Heart right ventricle (tissue), 16 donors: ENCODE measurements around the gene PDCD4. TPM values are rescaled to one million over a fixed set of nuclear protein-coding genes. Genes with fewer than 3 reads are reported as not detected.

Source experiments
- ATAC-seq, 8 donors: fragments of 200-7000 bp; cut with Tn5 transposase; one replicate each; pipeline ENCODE4 v1.9.1; 2020; ENCODE audit warnings: mild to moderate bottlenecking in 8 of 8, moderate library complexity in 8 of 8, moderate number of reproducible peaks in 1 of 8
- DNase-seq, 2 donors: peaks; one replicate each; pipeline ENCODE4 v3.0.0-alpha.2; 2020
- H3K27ac ChIP-seq, 10 donors: fragments of 200-600 bp; sonication (generic) in 2 of 10; one replicate each; pipeline versions ENCODE4 v1.5.0 to v1.8.0; 2020 to 2022; ENCODE audit warnings: mild to moderate bottlenecking in 3 of 10
- H3K27me3 ChIP-seq, 7 donors: fragments of 200-600 bp; one replicate each; pipeline ENCODE4 v1.8.0; 2021 to 2022; ENCODE audit warnings: mild to moderate bottlenecking in 2 of 7
- H3K36me3 ChIP-seq, 9 donors: fragments of 200-600 bp; sonication (generic) in 1 of 9; one replicate each; pipeline versions ENCODE4 v1.5.0 to v1.8.0; 2020 to 2022; ENCODE audit warnings: mild to moderate bottlenecking in 2 of 9
- H3K4me1 ChIP-seq, 9 donors: fragments of 200-600 bp; sonication (generic) in 1 of 9; one replicate each; pipeline versions ENCODE4 v1.5.0 to v1.8.0; 2020 to 2022; ENCODE audit warnings: mild to moderate bottlenecking in 4 of 9
- H3K4me3 ChIP-seq, 10 donors: fragments of 200-600 bp; sonication (generic) in 2 of 10; one replicate each; pipeline versions ENCODE4 v1.5.0 to v1.8.0; 2020 to 2022; ENCODE audit warnings: mild to moderate bottlenecking in 7 of 10, moderate library complexity in 2 of 10
- H3K9me3 ChIP-seq, 11 donors: fragments of 200-600 bp in 10 of 11; sonication (generic) in 2 of 11; one replicate each; pipeline versions ENCODE4 v1.5.0 to v1.8.0; 2013 to 2022; ENCODE audit warnings: mild to moderate bottlenecking in 2 of 11, control low read depth in 1 of 11, moderate library complexity in 1 of 11
- CTCF ChIP-seq, 9 donors: fragments of 200-600 bp; sonication (generic) in 2 of 9; IDR thresholded peaks; one replicate each; pipeline versions ENCODE4 v1.5.0 to v1.8.0; 2021 to 2022; ENCODE audit warnings: antibody characterized with exemption in 9 of 9, mild to moderate bottlenecking in 5 of 9, moderate library complexity in 1 of 9
- WGBS, 2 donors: extraction: QIAGEN DNeasy Blood & Tissue Kit; methylation state at CpG; one replicate each; pipeline ENCODE4 v1.1.7; 2013; ENCODE audit warnings: inconsistent platforms in 1 of 2; 5-methylcytosine and 5-hydroxymethylcytosine counted together
- intact Hi-C, 10 donors: fragments of 100-400 bp; cut with DNase I; formaldehyde crosslinking; loops; one replicate each; pipeline versions ENCODE4 v1.11.1 to v1.14.2; 2022
- polyA plus RNA-seq, 2 donors: library from polyadenylated mRNA; stranded (reverse); fragments of 200-250 nt; gene quantifications; one replicate each; pipeline ENCODE4 v1.2.3, GENCODE V29; 2013
- total RNA-seq, 10 donors: library from RNA; stranded (reverse); fragmentation: NEBNext Ultra II Directional in 3 of 10; extraction: Animal tissue kit (Norgen Biotek cat#: 25700) in 3 of 10; gene quantifications; one replicate each; pipeline versions ENCODE4 v1.2.1 to v1.2.4, GENCODE V29; 2021 to 2023
- donor health status: Arrhythmogenic right ventricular cardiomyopathy.
- donor health status: ischemic (EF 13 %, LVEDD 7.1; RV severe dilation, severe dysfunction).
- donor health status: healthy with polysubstance abuse.
- donor health status: DM: no; HTN: yes; CAD: no.
- donor health status: DM: no; HTN: no; CAD: no.
- donor health status: ischemic (EF 25% LVEDD 6.9; RV normal size, moderate dysfunction).
- donor health status: ischemic (EF 25% LVEDD 5.7; RV mildly dilated, moderate dysfunction).
- donor health status: healthy.
- donor health status: DM: yes; HTN: yes; CAD: no.
- donor health status: Ischemic cardiomyopathy.
- donor health status: ischemic (EF 35%, LVEDD 5.7; RV mildly dilated, moderate dysfunction).
- donor health status: nonischemic (EF 11% LVEDD 7.7; RV severe dilation, severe dysfunction).
- donor health status: DM: yes; HTN: yes; CAD: no.
- donor health status: PGD.
- donor health status: ischemic (EF 29% LVEDD 5.4; RV normal size, mild dysfunction).
- donor health status: nonischemic (EF 23%, LVEDD 6.1; RV moderate dilation, normal function).

PDCD4 gene
- total and polyA plus RNA-seq, 12 donors, result 15.9 to 59.5 (median 45.7) TPM

DNA sequence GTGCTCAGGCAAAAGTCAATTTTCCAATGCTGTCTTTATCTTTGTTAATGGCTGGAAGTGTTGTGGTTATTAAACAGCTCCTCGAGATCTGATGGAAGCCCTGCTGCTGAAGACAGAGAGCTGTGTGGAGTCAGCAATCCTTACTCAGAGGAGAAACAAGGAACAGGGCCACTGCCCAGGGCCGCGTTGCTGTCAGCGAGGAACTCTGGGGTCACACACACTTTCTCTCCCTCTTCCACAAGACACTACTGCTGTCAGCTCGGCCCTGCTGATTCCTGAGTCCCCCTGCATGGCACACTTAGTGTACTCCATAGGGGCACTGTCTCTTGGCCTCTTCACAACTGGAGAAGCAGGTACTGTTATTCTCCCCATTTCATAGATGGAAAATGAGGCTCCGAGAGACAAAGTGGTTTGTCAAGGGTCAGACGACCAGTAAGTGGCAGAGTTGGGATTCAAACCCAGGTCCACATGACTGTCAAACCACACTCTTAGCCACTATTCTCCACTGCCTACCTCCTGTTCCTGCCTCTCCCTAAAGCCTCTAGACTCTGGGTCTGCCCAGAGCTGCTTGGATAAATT, 29.3 kb upstream of the PDCD4 start:
- DNase-seq, result no peak

DNA sequence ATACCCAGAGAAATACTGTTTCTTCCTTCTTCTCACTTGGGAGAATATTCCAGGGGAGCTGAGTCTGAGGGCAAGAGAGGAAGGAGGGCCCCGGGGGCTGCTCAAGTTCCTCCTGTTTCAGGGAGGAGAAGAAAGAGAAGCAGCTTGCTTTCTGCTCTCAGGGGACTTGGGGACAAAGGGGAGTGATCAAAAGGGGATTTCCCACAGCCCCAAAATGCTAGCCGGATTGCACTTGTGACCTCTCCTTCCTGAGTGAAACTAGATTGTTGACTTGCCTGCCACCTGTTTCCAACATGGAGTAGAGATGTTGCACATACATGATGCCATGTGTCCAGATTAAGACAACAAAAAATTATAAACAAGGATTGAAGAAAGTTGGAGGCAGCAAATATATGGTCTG, 28.7 kb upstream of the PDCD4 start:
- intact Hi-C loops, result no loop called here
- peak overlapping the region in 1 of 10 donors; percentile 47 for H3K27ac ChIP-seq
- H3K27me3 ChIP-seq, result no peaks in the 10 kb centered on the region
- H3K4me1 ChIP-seq, result peaks cover 0 to 34% (median 16%) of the 10 kb centered on the region in 9 donors
- TF ChIP-seq CTCF (IDR thresholded peaks at IDR 0.05), result no peak
- WGBS, 2 donors, result 31 to 55% methylated on average over 2 of the region's 2 CpGs
- H3K9me3 ChIP-seq, result no peaks in the 10 kb centered on the region
- DNase-seq (no peak), ATAC-seq (peak in 1 of 8 donors; percentile 22)
- H3K4me3 ChIP-seq, result no peak overlapping the region
- H3K36me3 ChIP-seq, result peaks cover 0 to 4% (median 0%) of the 10 kb centered on the region in 9 donors

More for the DNA sequence above, 29.3 kb upstream of the PDCD4 start:
- H3K27ac ChIP-seq, result peak overlapping the region in 2 of 10 donors; percentile 5 to 47
- intact Hi-C loops, result no loop called here
- no peaks in the 10 kb centered on the region for H3K9me3 ChIP-seq
- no peak overlapping the region for H3K4me3 ChIP-seq
- H3K36me3 ChIP-seq, result peaks cover 0 to 6% (median 0%) of the 10 kb centered on the region in 9 donors
- no peaks in the 10 kb centered on the region for H3K27me3 ChIP-seq
- 64 to 83% methylated on average over 7 of the region's 7 CpGs for WGBS, 2 donors
- H3K4me1 ChIP-seq, result peaks cover 0 to 37% (median 22%) of the 10 kb centered on the region in 9 donors
- no peak for TF ChIP-seq CTCF (IDR thresholded peaks at IDR 0.05)
- ATAC-seq, result peak in 1 of 8 donors; percentile 8

DNA sequence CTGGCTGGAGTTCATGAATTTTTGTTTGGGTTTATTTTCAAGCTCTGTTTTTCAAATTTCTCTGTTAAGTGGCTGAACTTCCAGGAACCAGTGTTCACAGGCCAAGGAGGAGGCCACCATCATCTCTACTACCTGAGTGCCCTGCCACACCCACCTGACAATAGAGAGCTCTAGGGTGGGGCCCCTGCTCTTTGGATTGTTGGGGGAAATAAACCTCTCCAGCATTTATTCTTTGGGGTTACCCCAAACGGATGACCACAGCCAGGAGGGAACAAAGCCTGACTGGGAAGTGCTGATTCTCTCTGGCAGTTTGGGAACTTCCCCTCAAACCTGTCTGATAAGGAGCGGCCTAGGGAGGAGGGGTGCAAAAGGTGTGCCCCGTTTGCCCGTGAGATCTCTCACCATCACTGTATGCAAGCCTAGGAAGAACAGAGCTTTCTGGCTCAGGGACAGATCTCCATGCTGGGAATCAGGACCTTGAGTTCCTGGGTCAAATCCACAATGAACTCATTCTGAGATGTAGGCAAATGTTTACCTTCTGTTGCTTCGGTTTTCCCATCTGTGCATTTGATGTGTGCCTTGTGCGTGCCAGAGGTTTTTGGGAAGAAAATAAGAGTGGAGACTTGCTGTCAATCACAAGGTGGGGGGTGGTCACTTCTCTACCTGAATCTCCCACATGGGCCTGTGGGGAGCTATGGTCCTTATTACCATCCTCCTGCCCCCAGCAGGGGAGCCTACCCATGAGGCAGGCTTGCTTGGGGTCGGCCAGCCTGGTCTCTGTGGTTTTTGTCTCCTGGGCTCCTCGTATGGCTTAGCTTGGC, 27.7 kb upstream of the PDCD4 start:
- Histone ChIP-seq H3K9me3 (no peaks in the 10 kb centered on the region), H3K27ac (peak overlapping the region in 1 of 10 donors; percentile 47), H3K4me3 (no peak overlapping the region), H3K36me3 (no peaks in the 10 kb centered on the region), H3K27me3 (no peaks in the 10 kb centered on the region), H3K4me1 (peaks cover 0 to 30% (median 6%) of the 10 kb centered on the region in 9 donors)
- WGBS, 2 donors, result 78 to 80% methylated on average over 8 of the region's 8 CpGs
- ATAC-seq (no peak), DNase-seq (no peak)
- intact Hi-C loops, result no loop called here
- no peak for TF ChIP-seq CTCF (IDR thresholded peaks at IDR 0.05)

DNA sequence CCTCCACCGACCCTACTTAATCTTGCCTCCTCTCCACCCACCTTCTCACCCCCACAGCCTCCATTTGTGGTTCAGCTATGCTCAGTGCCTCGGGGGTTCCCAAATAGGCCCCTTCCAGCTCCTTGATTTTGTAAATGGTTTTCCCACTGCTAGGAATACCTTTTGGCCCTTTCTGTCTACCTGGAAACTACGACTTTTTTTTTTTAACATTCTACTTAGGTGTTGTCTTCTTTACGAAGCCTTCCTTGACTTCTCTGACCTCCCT, 27.2 kb upstream of the PDCD4 start:
- H3K27me3 ChIP-seq, result no peaks in the 10 kb centered on the region
- H3K9me3 ChIP-seq, result no peaks in the 10 kb centered on the region
- H3K4me3 ChIP-seq, result no peak overlapping the region
- H3K27ac ChIP-seq, result no peak overlapping the region
- H3K36me3 ChIP-seq, result no peaks in the 10 kb centered on the region
- 92 to 96% methylated on average over 4 of the region's 4 CpGs for WGBS, 2 donors
- intact Hi-C loops, result no loop called here
- no peak for ATAC-seq
- no peak for DNase-seq
- H3K4me1 ChIP-seq, result peaks cover 0 to 26% (median 5%) of the 10 kb centered on the region in 9 donors
- no peak for TF ChIP-seq CTCF (IDR thresholded peaks at IDR 0.05)
